HUES64 (cell line): ENCODE results near the gene OR4C3. TPM values are rescaled to one million over a fixed set of nuclear protein-coding genes. Genes with fewer than 3 reads are reported as not detected.
"Not testable (repeated sequence)": the region's sequence is repeated elsewhere in the genome, so short reads cannot be mapped to it uniquely, and the experiment has no call there.

Source experiments
- H3K27ac ChIP-seq: 2 replicates; pipeline ENCODE4 v1.7.0; 2013; ENCODE audit warnings: low read depth, low read length, inconsistent platforms
- H3K27me3 ChIP-seq: 2 replicates; pipeline ENCODE4 v1.6.1; 2013; ENCODE audit warnings: mild to moderate bottlenecking, low read length; ENCODE audit not compliant: insufficient read depth
- H3K36me3 ChIP-seq: 2 replicates; pipeline ENCODE4 v1.6.1; 2013; ENCODE audit warnings: mild to moderate bottlenecking, low read length; ENCODE audit not compliant: insufficient read depth
- H3K4me1 ChIP-seq: 2 replicates; pipeline ENCODE4 v1.6.1; 2013; ENCODE audit warnings: mild to moderate bottlenecking, low read length, moderate library complexity; ENCODE audit not compliant: insufficient read depth
- H3K4me3 ChIP-seq: 2 replicates; pipeline ENCODE4 v1.5.1; 2013; ENCODE audit warnings: mild to moderate bottlenecking, low read length, moderate library complexity
- H3K9ac ChIP-seq: 2 replicates; pipeline ENCODE4 v1.6.1; 2013; ENCODE audit warnings: mild to moderate bottlenecking, low read depth, low read length
- H3K9me3 ChIP-seq: 2 replicates; pipeline ENCODE4 v1.6.1; 2013; ENCODE audit warnings: low read depth, low read length; ENCODE audit not compliant: insufficient read depth
- WGBS: fragments of 150-250, 120-280 bp; methylation state at CpG from one replicate; pipeline ENCODE4 v1.1.7; 2013; ENCODE audit warnings: missing lambda C conversion rate; 5-methylcytosine and 5-hydroxymethylcytosine counted together
- polyA plus RNA-seq, 2 experiments: library from polyadenylated mRNA; stranded (reverse); fragments of 50-300 nt; gene quantifications; one replicate each; pipeline ENCODE4 v1.2.3, GENCODE V29; 2013

Gene OR4C3
- not detected for polyA plus RNA-seq (2013, experiment 1 of 2)
- not detected for polyA plus RNA-seq (2013, experiment 2 of 2)

GRCh38 chr11:48324620-48325019 lies at the start of gene OR4C3:
Gene OR4C3 (plus strand): TSS chr11:48324920. CDS start chr11:48325022, 102 bp downstream.
- not testable (repeated sequence) for H3K36me3 ChIP-seq, H3K4me3 ChIP-seq, H3K27me3 ChIP-seq, H3K27ac ChIP-seq, H3K9ac ChIP-seq, H3K4me1 ChIP-seq
- peaks cover 75% of the 10 kb centered on the region for H3K9me3 ChIP-seq

DNA sequence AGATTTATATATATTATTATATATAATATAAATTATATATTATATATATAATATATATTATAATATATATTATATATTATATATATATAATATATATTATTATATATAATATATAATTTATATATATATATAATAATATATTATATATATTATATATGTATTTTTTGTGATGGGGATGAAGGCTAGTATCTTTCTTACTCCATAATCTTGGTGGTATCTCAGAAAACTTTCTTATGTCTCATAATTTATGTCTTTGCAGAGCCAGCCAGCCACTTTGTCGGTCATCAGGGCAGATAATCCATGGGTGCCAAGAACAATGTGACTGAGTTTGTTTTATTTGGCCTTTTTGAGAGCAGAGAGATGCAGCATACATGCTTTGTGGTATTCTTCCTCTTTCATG lies 18.8 kb upstream of the OR4C3 start, which contains the start of gene OR4S1:
TSS of gene OR4S1 (plus strand) at position 301 of the 400 bp plus-strand sequence. CDS start at position 301, 0 bp downstream.
- H3K36me3 ChIP-seq: no peaks in the 10 kb centered on the region
- no peaks in the 10 kb centered on the region for H3K27me3 ChIP-seq
- WGBS: 50% methylated on average over 1 of the region's 1 CpG
- H3K27ac ChIP-seq: no peak within 1 kb of the TSS
- no peak within 1 kb of the TSS for H3K4me3 ChIP-seq
- peaks cover 83% of the 10 kb centered on the region for H3K9me3 ChIP-seq
- no peaks in the 10 kb centered on the region for H3K4me1 ChIP-seq
- H3K9ac ChIP-seq: no peak within 1 kb of the TSS

DNA sequence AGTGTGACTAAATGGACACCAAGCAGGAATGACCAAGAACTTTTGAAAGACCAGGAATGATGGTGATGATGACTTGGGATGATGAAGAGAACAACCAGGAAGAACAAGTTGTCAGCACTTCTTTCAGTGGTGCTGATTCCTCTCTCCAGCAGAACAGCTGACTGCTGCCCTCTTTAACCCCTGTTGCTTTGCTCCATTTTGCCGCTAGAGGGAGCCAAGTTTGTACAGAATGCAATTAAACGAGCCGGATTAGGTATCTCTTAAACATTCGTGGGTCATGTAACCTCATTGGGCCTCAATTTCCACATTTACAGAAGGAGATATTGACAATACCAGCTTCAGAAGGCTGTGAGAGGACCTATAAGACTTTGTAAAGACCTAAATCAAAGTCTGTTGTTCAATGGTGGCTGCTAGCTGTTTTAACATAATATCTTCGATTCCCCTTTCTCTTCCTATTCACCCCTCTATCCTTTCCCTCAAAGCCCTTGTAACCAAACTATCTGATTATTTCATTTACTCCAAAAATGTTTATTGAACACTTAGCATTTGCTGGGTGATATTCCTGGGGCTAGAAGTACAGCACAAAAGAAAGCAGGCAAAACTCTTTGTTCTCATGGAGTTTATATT lies 16.8 kb upstream of the OR4C3 start:
- 39% methylated on average over 5 of the region's 5 CpGs for WGBS
- Histone ChIP-seq H3K27ac (no peak overlapping the region), H3K27me3 (no peaks in the 10 kb centered on the region), H3K4me3 (no peak overlapping the region), H3K9ac (no peak overlapping the region), H3K36me3 (no peaks in the 10 kb centered on the region), H3K9me3 (peaks cover 93% of the 10 kb centered on the region), H3K4me1 (no peaks in the 10 kb centered on the region)

- H3K27ac ChIP-seq, H3K4me3 ChIP-seq, H3K36me3 ChIP-seq, H3K27me3 ChIP-seq, H3K9ac ChIP-seq, H3K4me1 ChIP-seq: not testable (repeated sequence)
- H3K9me3 ChIP-seq: peaks cover 90% of the 10 kb centered on the region
- WGBS: no CpG with 5 or more reads among the region's 2 CpGs
These were observed 11.1 kb upstream of the OR4C3 start for GRCh38 chr11:48313590-48313989.

DNA sequence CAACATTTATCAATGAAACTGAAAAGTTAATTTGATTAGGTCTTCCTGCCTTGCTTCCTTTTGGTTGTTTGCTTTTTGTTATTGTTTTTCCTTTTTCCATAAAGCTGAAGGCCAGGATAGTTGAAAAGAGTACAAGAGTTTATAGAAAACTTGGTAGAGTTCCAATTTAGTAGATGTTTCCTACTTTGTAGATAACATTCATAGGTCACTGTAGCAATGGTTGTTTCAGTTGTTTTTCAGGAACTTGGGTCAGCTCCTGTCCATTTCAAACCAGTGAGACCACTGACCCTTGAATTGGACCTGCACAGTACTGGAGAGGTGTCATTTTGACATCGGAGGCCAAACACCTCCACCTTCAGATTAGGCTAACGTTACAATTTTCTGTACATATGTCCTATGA lies 4.9 kb upstream of the OR4C3 start:
- 76% methylated on average over 2 of the region's 2 CpGs for WGBS
- H3K9ac ChIP-seq, H3K4me1 ChIP-seq, H3K4me3 ChIP-seq, H3K36me3 ChIP-seq, H3K27ac ChIP-seq, H3K27me3 ChIP-seq: not testable (repeated sequence)
- peaks cover 94% of the 10 kb centered on the region for H3K9me3 ChIP-seq

DNA sequence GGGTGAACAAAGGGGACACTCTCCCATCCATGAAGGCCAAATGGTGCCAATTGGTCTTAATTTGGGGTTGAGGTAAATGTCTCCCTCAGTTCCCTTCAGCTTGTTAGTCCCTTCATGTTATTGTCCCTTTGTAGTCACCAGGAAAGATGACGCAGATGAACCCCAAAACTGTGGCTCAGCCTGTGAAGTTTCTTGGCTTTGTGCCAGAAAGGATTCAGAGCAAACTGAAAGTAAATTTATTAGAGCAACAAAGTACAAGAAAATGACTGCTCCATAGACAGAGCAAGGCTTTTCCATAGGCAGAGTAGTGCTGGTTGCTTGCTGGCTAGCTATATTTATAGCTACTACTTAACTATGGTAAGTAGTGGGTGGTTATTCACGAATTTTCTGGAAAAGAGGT lies 16.7 kb downstream of the OR4C3 start:
- 46% methylated on average over 2 of the region's 2 CpGs for WGBS
- H3K27me3 ChIP-seq: no peaks in the 10 kb centered on the region
- no peak overlapping the region for H3K27ac ChIP-seq
- no peaks in the 10 kb centered on the region for H3K4me1 ChIP-seq
- no peaks in the 10 kb centered on the region for H3K36me3 ChIP-seq
- no peak overlapping the region for H3K4me3 ChIP-seq
- no peak overlapping the region for H3K9ac ChIP-seq
- H3K9me3 ChIP-seq: peaks cover 59% of the 10 kb centered on the region

GRCh38 chr11:48342505-48342904 lies 17.8 kb downstream of the OR4C3 start:
- not testable (repeated sequence) for H3K27me3 ChIP-seq, H3K4me1 ChIP-seq, H3K9ac ChIP-seq, H3K27ac ChIP-seq, H3K4me3 ChIP-seq, H3K36me3 ChIP-seq
- 67% methylated on average over 2 of the region's 2 CpGs for WGBS
- H3K9me3 ChIP-seq: peaks cover 53% of the 10 kb centered on the region

- not testable (repeated sequence) for H3K27ac ChIP-seq, H3K36me3 ChIP-seq, H3K27me3 ChIP-seq, H3K9ac ChIP-seq, H3K4me3 ChIP-seq, H3K4me1 ChIP-seq
- H3K9me3 ChIP-seq: peaks cover 31% of the 10 kb centered on the region
- WGBS: 73% methylated on average over 5 of the region's 5 CpGs
These were observed 21.6 kb downstream of the OR4C3 start for GRCh38 chr11:48346286-48346685.

DNA sequence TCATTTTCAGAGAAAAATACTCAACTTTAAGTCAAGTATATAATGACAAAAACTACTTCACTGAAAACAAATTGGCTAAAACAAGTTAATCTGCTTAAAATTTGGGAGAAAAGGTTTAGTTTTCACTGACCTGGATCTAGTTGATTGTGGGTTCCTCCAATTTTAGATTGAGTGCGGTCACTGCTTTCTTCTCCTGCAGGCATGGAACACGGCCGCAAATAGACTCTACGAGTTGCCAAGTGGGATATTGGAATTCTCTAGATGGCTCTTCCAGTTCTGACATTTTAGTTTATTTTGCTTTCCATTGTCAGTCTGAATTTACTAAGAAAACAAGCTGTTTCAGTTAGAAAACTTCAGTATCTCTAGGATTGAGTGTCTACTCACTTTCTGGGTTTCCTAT lies 29.3 kb downstream of the OR4C3 start:
- no peaks in the 10 kb centered on the region for H3K36me3 ChIP-seq
- H3K9me3 ChIP-seq: peaks cover 62% of the 10 kb centered on the region
- no peaks in the 10 kb centered on the region for H3K4me1 ChIP-seq
- no peak overlapping the region for H3K9ac ChIP-seq
- H3K27ac ChIP-seq: no peak overlapping the region
- H3K4me3 ChIP-seq: no peak overlapping the region
- WGBS: 88% methylated on average over 4 of the region's 4 CpGs
- H3K27me3 ChIP-seq: no peaks in the 10 kb centered on the region

GRCh38 chr11:48354677-48355076 lies 30.0 kb downstream of the OR4C3 start:
- Histone ChIP-seq H3K27ac (no peak overlapping the region), H3K9me3 (peaks cover 67% of the 10 kb centered on the region), H3K9ac (no peak overlapping the region), H3K4me3 (0 out of 2 replicates have a peak overlapping the region, but pooled peaks have one; percentile 2), H3K4me1 (no peaks in the 10 kb centered on the region), H3K27me3 (no peaks in the 10 kb centered on the region), H3K36me3 (no peaks in the 10 kb centered on the region)
- 87% methylated on average over 1 of the region's 1 CpG for WGBS

- not testable (repeated sequence) for H3K36me3 ChIP-seq, H3K27ac ChIP-seq, H3K9ac ChIP-seq, H3K27me3 ChIP-seq, H3K4me3 ChIP-seq, H3K4me1 ChIP-seq
- peaks cover 91% of the 10 kb centered on the region for H3K9me3 ChIP-seq
- WGBS: 47% methylated on average over 1 of the region's 2 CpGs
These were observed 36.6 kb downstream of the OR4C3 start for GRCh38 chr11:48361289-48361688.

DNA sequence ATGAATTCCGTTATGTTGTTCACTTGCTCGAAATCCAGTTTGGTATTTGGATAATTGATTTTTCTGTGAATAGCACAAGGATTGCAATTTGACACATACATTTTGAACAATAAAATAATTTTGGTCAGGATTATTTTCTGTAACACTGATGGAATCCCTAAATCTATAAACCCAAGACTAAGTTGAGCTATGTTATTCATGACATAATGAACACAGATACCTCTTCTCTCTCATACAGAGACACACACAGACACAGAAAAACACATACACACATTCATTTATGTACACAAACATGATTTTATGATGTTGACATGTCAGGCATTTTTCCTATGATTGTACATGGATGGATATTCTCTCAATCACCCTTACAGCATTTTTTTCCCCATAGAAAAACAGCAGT lies 41.6 kb downstream of the OR4C3 start, which contains the start of gene OR4C5:
TSS of gene OR4C5 (minus strand) at position 101 of the 400 bp plus-strand sequence. CDS start at position 101, 0 bp downstream.
- no peaks in the 10 kb centered on the region for H3K27me3 ChIP-seq
- no peak within 1 kb of the TSS for H3K9ac ChIP-seq
- no peaks in the 10 kb centered on the region for H3K36me3 ChIP-seq
- no peak within 1 kb of the TSS for H3K4me3 ChIP-seq
- no peaks in the 10 kb centered on the region for H3K4me1 ChIP-seq
- no peak within 1 kb of the TSS for H3K27ac ChIP-seq
- WGBS: 84% methylated on average over 2 of the region's 2 CpGs
- H3K9me3 ChIP-seq: peaks cover 82% of the 10 kb centered on the region
